HuH-7.5 (cell line): ENCODE measurements around the gene PTBP1.
"Not testable (repeated sequence)": the region's sequence is repeated elsewhere in the genome, so short reads cannot be mapped to it uniquely, and the experiment has no call there.

ENCODE experiments used
- DNase-seq: peaks from one replicate; pipeline ENCODE4 v3.0.0; 2011; ENCODE audit warnings: low spot score

The PTBP1 gene

GRCh38 chr19:810883-811489, 13.7 kb downstream of the PTBP1 start:
- DNase-seq, result peak; percentile 41

GRCh38 chr19:811506-812048, 14.3 kb downstream of the PTBP1 start:
- peak; percentile 38 for DNase-seq

- DNase-seq, result peak; percentile 57
These were observed 14.9 kb downstream of the PTBP1 start for GRCh38 chr19:812049-812746.

- DNase-seq, result peak; percentile 35
These were observed 15.5 kb downstream of the PTBP1 start for GRCh38 chr19:812747-813218.

- DNase-seq, result peak; percentile 56
These were observed 16.2 kb downstream of the PTBP1 start for GRCh38 chr19:813219-814151.

GRCh38 chr19:814152-815078, 17.2 kb downstream of the PTBP1 start:
- peak; percentile 64 for DNase-seq

- peak; percentile 43 for DNase-seq
These were observed 18.0 kb downstream of the PTBP1 start for GRCh38 chr19:815079-815774.

GRCh38 chr19:815775-816499, 18.7 kb downstream of the PTBP1 start:
- no peak for DNase-seq

GRCh38 chr19:816500-816857, 19.2 kb downstream of the PTBP1 start:
- DNase-seq, result no peak

- not testable (repeated sequence) for DNase-seq
These were observed 23.0 kb downstream of the PTBP1 start for GRCh38 chr19:820212-820611.

GRCh38 chr19:821231-821824, 24.1 kb downstream of the PTBP1 start:
- DNase-seq, result peak; percentile 77

GRCh38 chr19:821825-822503, 24.7 kb downstream of the PTBP1 start, which contains the start of gene PLPPR3:
Gene PLPPR3, minus strand, starts transcription at chr19:821955. Its CDS starts 396 bp downstream, at chr19:821559.
- DNase-seq, result no peak

GRCh38 chr19:823565-824121, 26.4 kb downstream of the PTBP1 start:
- peak; percentile 85 for DNase-seq

- no peak for DNase-seq
These were observed 27.6 kb downstream of the PTBP1 start for GRCh38 chr19:824885-825284.

GRCh38 chr19:825897-826644, 28.8 kb downstream of the PTBP1 start:
- no peak for DNase-seq

- DNase-seq, result no peak
These were observed 30.1 kb downstream of the PTBP1 start for GRCh38 chr19:827314-827709.

GRCh38 chr19:827710-828321, 30.6 kb downstream of the PTBP1 start, which contains the start of gene AZU1:
Gene AZU1, plus strand, starts transcription at chr19:827837. Its CDS starts 10 bp downstream, at chr19:827847.
- DNase-seq, result no peak
